GM21529 (cell line): Measurements from ENCODE around the gene ANOS1.
"Not testable (repeated sequence)": the region's sequence is repeated elsewhere in the genome, so short reads cannot be mapped to it uniquely, and the experiment has no call there.

Source experiments
- ATAC-seq: cut with Tn5 transposase; IDR thresholded peaks from one replicate; pipeline ENCODE4 v1.9.1; 2021; ENCODE audit not compliant: unreplicated experiment

The ANOS1 gene

DNA sequence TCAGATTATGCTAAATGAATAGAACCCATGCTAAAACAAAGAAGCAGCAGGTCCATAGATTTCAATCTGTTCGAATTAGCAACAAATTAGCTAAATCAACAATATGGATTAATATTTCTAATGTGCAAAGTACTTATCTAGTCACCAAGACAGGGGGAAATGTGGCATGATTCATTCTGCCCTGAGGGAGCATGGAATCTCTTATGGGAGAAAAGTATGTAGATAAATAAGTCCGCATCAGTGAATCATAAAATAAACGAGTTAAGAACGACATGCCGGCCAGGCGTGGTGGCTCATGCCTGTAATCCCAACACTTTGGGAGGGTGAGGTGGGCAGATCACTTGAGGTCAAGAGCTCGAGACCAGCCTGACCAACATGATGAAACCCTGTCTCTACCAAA lies 102.1 kb downstream of the ANOS1 start:
- no peak for ATAC-seq

DNA sequence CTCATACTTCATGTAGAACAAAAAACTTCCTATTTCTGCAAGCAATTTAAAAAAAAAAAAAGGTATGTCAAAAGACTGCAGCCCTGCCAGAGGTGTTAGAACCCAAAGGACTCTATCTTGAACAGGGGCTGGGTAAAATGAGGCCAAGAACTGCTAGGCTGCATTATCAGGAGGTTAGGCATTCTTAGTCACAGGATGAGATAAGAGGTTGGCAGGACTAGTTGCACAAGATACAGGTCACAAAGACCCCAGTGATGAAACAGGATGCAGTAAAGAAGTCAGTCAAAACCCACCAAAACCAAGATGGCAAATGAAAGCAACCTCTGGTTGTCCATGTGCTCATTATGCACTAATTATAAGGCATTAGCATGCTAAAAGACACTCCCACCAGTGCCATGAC lies 104.1 kb downstream of the ANOS1 start:
- no peak for ATAC-seq

GRCh38 chrX:8607326-8607725 lies 124.6 kb downstream of the ANOS1 start:
- no peak for ATAC-seq

DNA sequence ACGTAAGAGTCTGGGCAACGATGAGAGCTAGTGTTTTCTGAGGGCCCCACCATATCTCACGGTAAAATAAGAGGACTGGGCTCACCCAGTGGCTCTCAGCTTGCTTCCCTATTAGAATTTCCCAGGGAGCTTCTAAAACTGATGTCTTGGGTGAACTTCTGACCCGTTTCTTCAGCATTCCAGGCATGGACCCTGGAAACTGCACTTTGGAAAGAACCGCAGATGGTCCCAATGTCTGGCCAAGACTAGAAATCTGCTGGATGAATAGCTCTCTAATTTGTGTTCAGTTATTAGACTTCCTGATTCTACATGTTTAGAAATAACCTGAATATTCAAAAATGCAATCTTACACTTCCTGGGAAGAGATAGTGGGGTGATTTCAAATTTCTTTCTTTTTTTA lies 127.8 kb downstream of the ANOS1 start:
- no peak for ATAC-seq

DNA sequence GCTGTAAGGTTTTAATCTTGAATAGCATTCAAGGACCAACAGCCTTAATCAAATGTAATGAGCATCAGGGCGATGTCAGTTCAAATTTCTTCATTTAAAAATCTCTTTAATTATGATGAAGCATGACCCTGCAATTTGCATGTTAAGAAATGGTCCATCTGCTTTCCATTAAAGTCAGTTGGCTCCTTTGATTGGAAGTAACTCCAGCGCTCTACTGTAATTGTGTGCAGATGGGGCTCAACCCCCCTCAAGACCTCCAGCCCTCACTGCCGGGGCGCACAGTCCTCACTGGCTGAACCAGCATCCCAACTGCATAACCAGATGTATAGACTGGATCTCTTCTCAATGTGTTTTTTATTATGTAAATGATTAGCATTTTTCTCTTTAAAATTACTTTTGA lies 140.4 kb downstream of the ANOS1 start:
- no peak for ATAC-seq

DNA sequence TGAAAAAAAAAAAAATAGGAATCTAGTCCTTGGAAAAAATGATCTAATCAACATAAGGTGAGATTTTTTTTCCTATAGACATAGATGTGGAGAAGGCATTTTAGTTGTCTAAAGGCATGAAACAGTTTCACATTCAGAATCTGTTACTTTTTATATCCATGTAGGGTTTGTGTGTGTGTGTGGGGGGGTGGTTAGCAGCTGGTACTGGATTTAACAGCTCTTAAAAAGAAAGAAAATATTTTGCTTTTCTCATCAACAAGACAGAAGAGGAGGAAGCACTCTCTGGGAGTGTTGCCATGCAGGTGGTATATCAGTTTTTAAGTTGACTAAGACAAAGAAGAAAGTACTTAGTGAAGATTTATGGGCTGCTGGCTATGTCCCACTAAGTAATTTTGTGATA lies 145.0 kb downstream of the ANOS1 start:
- no peak for ATAC-seq

DNA sequence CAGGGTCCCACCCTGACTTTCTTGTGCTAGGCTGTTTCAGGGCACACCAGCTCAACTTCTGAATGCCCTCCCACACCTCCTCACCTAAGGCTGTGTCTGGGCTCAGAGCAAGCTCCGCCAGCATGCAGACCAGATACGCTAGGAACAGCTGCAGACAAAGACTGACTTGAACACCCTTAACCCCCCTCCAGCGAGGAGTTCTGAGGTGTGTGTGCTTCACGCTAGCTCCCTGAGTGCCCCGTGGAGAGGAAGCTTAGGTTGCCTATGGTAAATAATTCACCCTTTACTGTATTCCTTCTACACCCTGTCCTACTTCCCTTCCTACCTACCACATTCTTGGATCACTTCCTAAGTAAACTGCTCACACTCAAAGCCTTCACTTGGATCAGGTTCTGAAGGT lies 152.3 kb downstream of the ANOS1 start:
- no peak for ATAC-seq

- no peak for ATAC-seq
Measured at GRCh38 chrX:8576821-8577220, 155.1 kb downstream of the ANOS1 start.

DNA sequence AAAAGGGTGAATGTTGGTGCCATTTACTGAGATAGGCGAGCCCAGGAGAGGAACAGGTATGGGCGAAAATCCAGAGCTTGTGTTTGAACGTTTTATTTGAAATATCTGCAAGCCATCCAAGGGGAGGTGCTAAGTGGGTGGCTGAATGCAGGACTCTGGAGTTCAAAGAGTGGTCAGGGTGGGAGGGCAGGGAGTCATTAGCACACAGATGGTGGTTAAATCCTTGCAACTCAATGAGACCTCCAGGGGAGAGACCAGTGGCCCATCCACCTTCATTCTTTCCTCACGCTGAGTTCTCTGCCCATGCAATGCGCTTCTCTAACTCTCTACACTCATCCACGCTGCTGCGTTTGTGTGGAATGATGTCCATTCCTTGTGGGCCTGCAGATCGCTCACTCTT lies 166.2 kb downstream of the ANOS1 start:
- ATAC-seq: no peak

DNA sequence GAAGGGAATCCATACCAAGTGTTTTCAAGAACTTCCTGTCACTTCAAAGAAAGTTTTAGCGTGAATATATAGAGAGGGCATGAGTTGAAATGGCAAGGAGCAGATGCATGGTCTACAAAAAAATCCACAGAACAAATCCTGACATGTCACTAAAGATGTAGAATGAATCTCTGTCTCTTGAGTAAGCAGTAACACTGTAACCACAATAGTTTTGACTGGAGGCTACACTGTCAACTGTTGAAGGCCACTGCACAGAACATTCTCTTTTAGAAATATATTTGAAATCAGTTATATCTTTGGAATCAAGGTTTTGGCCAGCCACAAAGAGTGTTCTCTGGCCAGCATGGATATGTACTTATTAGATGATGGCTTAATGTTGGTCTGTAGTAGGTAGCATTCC lies 183.5 kb downstream of the ANOS1 start:
- no peak for ATAC-seq

GRCh38 chrX:8546715-8547114 lies 185.2 kb downstream of the ANOS1 start:
- no peak for ATAC-seq

DNA sequence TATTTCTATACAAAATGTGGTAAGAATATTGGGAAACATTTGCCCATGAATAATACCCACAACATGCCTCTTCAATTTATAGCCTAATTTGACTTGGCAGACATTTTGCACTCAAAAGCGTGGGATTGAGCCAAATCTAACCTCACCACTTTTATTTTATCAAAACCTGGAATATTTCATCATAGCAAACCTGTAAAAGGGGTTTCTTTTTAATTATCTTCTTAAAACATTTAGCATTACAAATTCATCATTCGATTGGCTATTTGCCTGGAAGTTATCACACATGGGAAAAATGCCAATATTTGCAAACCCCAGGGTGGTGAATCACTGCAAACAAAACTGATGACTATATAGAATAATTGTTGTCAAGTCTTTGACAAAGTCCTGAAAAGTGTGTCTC lies 211.1 kb downstream of the ANOS1 start:
- ATAC-seq: no peak

- ATAC-seq: no peak
Measured at GRCh38 chrX:8520178-8520577, 211.8 kb downstream of the ANOS1 start.

- no peak for ATAC-seq
Measured at GRCh38 chrX:8504451-8504850, 227.5 kb downstream of the ANOS1 start.

DNA sequence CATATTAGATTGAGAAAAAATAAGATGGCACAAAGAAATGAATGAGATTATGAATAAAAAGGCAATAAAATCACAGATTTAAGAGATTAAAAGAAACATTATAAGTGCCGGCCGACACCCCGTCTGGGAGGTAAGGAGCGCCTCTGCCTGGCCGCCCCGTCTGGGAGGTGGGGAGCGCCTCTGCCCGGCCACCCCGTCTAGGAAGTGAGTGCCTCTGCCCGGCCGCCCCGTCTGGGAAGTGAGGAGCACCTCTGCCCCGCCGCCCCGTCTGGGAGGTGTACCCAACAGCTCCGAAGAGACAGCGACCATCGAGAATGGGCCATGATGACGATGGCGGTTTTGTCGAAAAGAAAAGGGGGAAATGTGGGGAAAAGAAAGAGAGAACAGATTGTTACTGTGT lies 229.8 kb downstream of the ANOS1 start:
- not testable (repeated sequence) for ATAC-seq

DNA sequence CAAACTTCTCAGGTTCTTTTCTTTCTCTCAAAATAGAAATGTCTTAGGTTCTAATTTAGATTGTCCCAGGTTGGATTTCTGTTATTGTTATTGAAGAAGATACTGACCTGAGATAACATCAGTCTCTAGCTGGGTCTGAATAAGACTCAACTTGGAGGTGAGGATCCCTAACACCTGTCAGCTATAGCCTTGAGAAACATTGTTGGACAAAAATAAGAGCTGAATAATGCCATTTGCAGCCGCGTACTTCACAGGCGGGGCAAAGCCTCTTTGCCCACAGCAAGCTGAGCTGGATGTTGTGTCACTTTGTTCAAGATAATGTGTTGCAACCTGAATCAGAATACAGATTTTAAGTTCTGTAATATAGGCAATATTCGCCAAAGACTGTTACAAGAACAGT lies 231.7 kb downstream of the ANOS1 start:
- ATAC-seq: no peak

DNA sequence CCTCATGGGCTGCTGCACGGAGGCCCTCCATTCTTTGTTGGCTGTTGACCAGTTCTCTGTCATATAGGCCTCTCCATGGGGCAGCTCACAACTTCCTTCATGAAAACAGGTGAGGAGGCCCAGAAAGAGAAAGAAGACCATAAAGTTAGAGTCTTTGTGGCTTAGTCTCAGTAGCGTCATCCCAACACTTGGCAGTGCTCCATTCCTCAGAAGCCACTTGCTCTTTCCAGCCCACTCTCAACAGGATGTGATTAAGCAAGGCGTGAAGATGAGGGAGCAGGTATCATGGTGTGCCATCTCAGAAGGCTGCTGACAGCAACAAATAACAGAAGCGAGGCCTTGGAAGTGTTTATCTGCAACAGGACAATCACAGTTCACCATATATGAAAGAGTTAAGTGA lies 236.9 kb downstream of the ANOS1 start:
- not testable (repeated sequence) for ATAC-seq

GRCh38 chrX:8484360-8484949 lies 247.5 kb downstream of the ANOS1 start:
- no peak for ATAC-seq
